ENCODE measurements around the gene GLIS1. TPM values are rescaled to one million over a fixed set of nuclear protein-coding genes. Genes with fewer than 3 reads are reported as not detected.

Gene GLIS1
- total and polyA plus RNA-seq, 2 of the 8 experiments (the other 6 are each of a cell fraction or from before 2014, with no cell fraction given), result 0.15 to 0.22 TPM

GRCh38 chr1:53508056-53508990 lies 230.6 kb downstream of the GLIS1 start:
- Histone ChIP-seq H3K4me2 (ENCODE audit: insufficient read depth in 1 of 2, low read depth in 2 of 2, low read length in 2 of 2) (no peak overlapping the region), H3K9me3 (ENCODE audit: insufficient read depth in 2 of 2, low read depth in 1 of 2, low read length in 1 of 2) (no peaks in the 10 kb centered on the region), H4K20me1 (replicated peaks in 1 of 2; ENCODE audit: control insufficient read depth in 1 of 2, insufficient read depth in 2 of 2, low read length in 2 of 2) (no peaks in the 10 kb centered on the region), H2BK5ac (ENCODE audit: low read depth, low read length) (peak overlapping the region; percentile 63), H2BK120ac (replicated peaks; ENCODE audit: low read depth, low read length) (no peak overlapping the region), H4K8ac (ENCODE audit: extremely low read depth, insufficient read depth, low read length) (no peak overlapping the region), H3K4me3 (ENCODE audit: extremely low read depth in 1 of 4, insufficient read depth in 2 of 4, low read depth in 3 of 4, low read length in 4 of 4) (no peak overlapping the region), H3K14ac (ENCODE audit: insufficient read length) (no peak overlapping the region), H3K4me1 (replicated peaks in 1 of 4; ENCODE audit: control insufficient read depth in 3 of 4, insufficient read depth in 4 of 4, low read length in 3 of 4) (peaks cover 0 to 29% (median 9%) of the 10 kb centered on the region in 4 experiments; a peak in 6 of 7 replicates), H3K23ac (ENCODE audit: insufficient read length) (no peak overlapping the region), H2BK20ac (ENCODE audit: low read length) (peak overlapping the region; percentile 86; the same call in 1 of the 2 replicates), H2AFZ (ENCODE audit: low read length) (no peak overlapping the region), H2BK15ac (ENCODE audit: low read length) (peak overlapping the region; percentile 97), H3K56ac (replicated peaks; ENCODE audit: insufficient read length, low read depth, low read length) (no peak overlapping the region), H3K27me3 (replicated peaks in 1 of 4; ENCODE audit: control insufficient read depth in 3 of 4, extremely low read depth in 1 of 4, insufficient read depth in 3 of 4, low read length in 3 of 4) (no peaks in the 10 kb centered on the region), H3K9ac (replicated peaks in 1 of 4; ENCODE audit: extremely low read depth in 1 of 4, low read depth in 3 of 4, low read length in 3 of 4) (0 out of 7 replicates have a peak overlapping the region, but pooled peaks of 1 of the 4 experiments have one; percentile 2), H3K18ac (ENCODE audit: extremely low read depth, low read length) (no peak overlapping the region), H3K36me3 (ENCODE audit: control insufficient read depth in 2 of 4, insufficient read depth in 4 of 4, low read length in 3 of 4) (no peaks in the 10 kb centered on the region), H4K5ac (ENCODE audit: insufficient read length, low read depth, low read length) (no peak overlapping the region), H3K4ac (replicated peaks; ENCODE audit: insufficient read length, low read depth, low read length) (peak overlapping the region; percentile 65), H2AK5ac (ENCODE audit: low read depth, low read length) (no peak overlapping the region; the same call in 1 of the 2 replicates), H3K23me2 (ENCODE audit: low read depth, low read length) (no peaks in the 10 kb centered on the region), H3K79me2 (ENCODE audit: control insufficient read depth in 1 of 2, insufficient read depth in 2 of 2, low read length in 2 of 2) (no peaks in the 10 kb centered on the region), H3K27ac (ENCODE audit: low read depth, low read length) (no peak overlapping the region), H3K79me1 (ENCODE audit: low read depth, low read length) (no peaks in the 10 kb centered on the region), H4K91ac (replicated peaks; ENCODE audit: insufficient read length, low read length) (no peak overlapping the region), H2BK12ac (ENCODE audit: low read depth, low read length) (peak overlapping the region; percentile 82; the same call in 1 of the 2 replicates)
- ChIA-PET POLR2A (ENCODE audit: partially characterized antibody) (no interaction called here), CTCF (ENCODE audit: partially characterized antibody) (interaction anchor here (0.7 to 2.4 kb wide), 17 partner anchors 9 to 178 kb away, joined by 3 to 10 read pairs (median 5); no protein-coding TSS in a partner anchor)
- WGBS, 2 experiments (ENCODE audit: extremely low coverage in 1 of 2, insufficient coverage in 1 of 2, insufficient read length in 1 of 2, insufficient replicate concordance in 2 of 2, low coverage in 1 of 2, low lambda C conversion rate in 2 of 2, missing lambda C conversion rate in 1 of 2), result 92% methylated on average over 21 of the region's 22 CpGs; no CpG with 5 or more reads in 1 of the 2 experiments
- DNase-seq (ENCODE audit: low read depth in 1 of 2, low spot score in 2 of 2) (no peak), FAIRE-seq (no peak)

Data from H1 (cell line).